ENCODE results near the gene ZNF670. TPM values are rescaled to one million over a fixed set of nuclear protein-coding genes. Genes with fewer than 3 reads are reported as not detected.

The ZNF670 gene
- total RNA-seq, 1 experiment from 2014 or later: 2.5 TPM

Other genes starting within 250 kb of the ZNF670 start
- gene AHCTF1, start 146.9 kb downstream of the ZNF670 start, total RNA-seq (2021): 27.8 and 34.3 TPM in 2 replicates
- 9.5 and 9.8 TPM in 2 replicates for gene ZNF695, start 70.8 kb downstream of the ZNF670 start, total RNA-seq (2021)
- gene ZNF669, start 25.5 kb upstream of the ZNF670 start, total RNA-seq (2021): 5.3 and 7.0 TPM in 2 replicates
- gene ZNF124, start 93.2 kb upstream of the ZNF670 start, total RNA-seq (2021): 9.5 and 10.1 TPM in 2 replicates
- gene VN1R5, start 177.3 kb upstream of the ZNF670 start, total RNA-seq (2021): not detected in 2 replicates